Measurements from ENCODE around the gene TLNRD1.
A peak's percentile ranks its signal among the peaks of the same experiment; 100 is the strongest.

TLNRD1 gene

GRCh38 chr15:81001152-81002008 is 657 bp downstream of the TLNRD1 start:
- DNase-seq (ENCODE audit: low read depth in 2 of 2) = peak in 1 of 2 donors; percentile 22

GRCh38 chr15:81002009-81002330 is 1.2 kb downstream of the TLNRD1 start:
- DNase-seq (ENCODE audit: low read depth in 2 of 2) = no peak

- DNase-seq (ENCODE audit: low read depth in 2 of 2) = no peak
Observed at GRCh38 chr15:81002331-81003096, 1.8 kb downstream of the TLNRD1 start.

- DNase-seq (ENCODE audit: low read depth in 2 of 2) = no peak
Observed at GRCh38 chr15:81003097-81003350, 2.3 kb downstream of the TLNRD1 start.

GRCh38 chr15:81006124-81006523 is 5.4 kb downstream of the TLNRD1 start:
- no peak for DNase-seq (ENCODE audit: low read depth in 2 of 2)

- DNase-seq (ENCODE audit: low read depth in 2 of 2) = no peak
Observed at GRCh38 chr15:81007428-81008064, 6.8 kb downstream of the TLNRD1 start.

- DNase-seq (ENCODE audit: low read depth in 2 of 2) = no peak
Observed at GRCh38 chr15:81008312-81008711, 7.6 kb downstream of the TLNRD1 start.

- DNase-seq (ENCODE audit: low read depth in 2 of 2) = no peak
Observed at GRCh38 chr15:81010086-81010485, 9.4 kb downstream of the TLNRD1 start.

- DNase-seq (ENCODE audit: low read depth in 2 of 2) = no peak
Observed at GRCh38 chr15:81011593-81011992, 10.9 kb downstream of the TLNRD1 start.

- no peak for DNase-seq (ENCODE audit: low read depth in 2 of 2)
Observed at GRCh38 chr15:81012588-81012987, 11.9 kb downstream of the TLNRD1 start.

GRCh38 chr15:81013396-81013929 is 12.7 kb downstream of the TLNRD1 start:
- DNase-seq (ENCODE audit: low read depth in 2 of 2) = no peak

GRCh38 chr15:81014446-81015093 is 13.8 kb downstream of the TLNRD1 start:
- no peak for DNase-seq (ENCODE audit: low read depth in 2 of 2)

- DNase-seq (ENCODE audit: low read depth in 2 of 2) = no peak
Observed at GRCh38 chr15:81015621-81016488, 15.1 kb downstream of the TLNRD1 start.

- DNase-seq (ENCODE audit: low read depth in 2 of 2) = no peak
Observed at GRCh38 chr15:81016489-81017068, 15.9 kb downstream of the TLNRD1 start.

- no peak for DNase-seq (ENCODE audit: low read depth in 2 of 2)
Observed at GRCh38 chr15:81018197-81018596, 17.5 kb downstream of the TLNRD1 start.

GRCh38 chr15:81021321-81021720 is 20.6 kb downstream of the TLNRD1 start:
- DNase-seq (ENCODE audit: low read depth in 2 of 2) = no peak

- DNase-seq (ENCODE audit: low read depth in 2 of 2) = peak in 1 of 2 donors; percentile 11
Observed at GRCh38 chr15:81023483-81024264, 23.0 kb downstream of the TLNRD1 start.

GRCh38 chr15:81024265-81024872 is 23.6 kb downstream of the TLNRD1 start:
- no peak for DNase-seq (ENCODE audit: low read depth in 2 of 2)

GRCh38 chr15:81024936-81025335 is 24.2 kb downstream of the TLNRD1 start:
- DNase-seq (ENCODE audit: low read depth in 2 of 2) = no peak

Measured in activated CD4-positive, alpha-beta T cell treated with anti-CD3 and anti-CD28 coated beads for 24 hours (primary cell).